Left renal cortex interstitium (tissue), 4 donors: ENCODE results near the gene USH2A. TPM values are rescaled to one million over a fixed set of nuclear protein-coding genes. Genes with fewer than 3 reads are reported as not detected.
"Not testable (repeated sequence)": the region's sequence is repeated elsewhere in the genome, so short reads cannot be mapped to it uniquely, and the experiment has no call there.

Source experiments
- DNase-seq, 4 donors: peaks; one replicate each; pipeline ENCODE4 v3.0.0-alpha.2; 2013; ENCODE audit warnings: low read depth in 4 of 4, low spot score in 2 of 4, missing footprints in 1 of 4
- polyA plus RNA-seq, 4 donors: library from polyadenylated mRNA; unstranded; fragments of 120-200 nt; gene quantifications; one replicate each; pipeline ENCODE4 v1.2.1, GENCODE V29; 2013; ENCODE audit not compliant: insufficient read length in 4 of 4

Gene USH2A
- polyA plus RNA-seq, 4 donors = 0.13 to 0.42 (median 0.37) TPM

- DNase-seq = no peak
These were observed 365.3 kb downstream of the USH2A start for GRCh38 chr1:216057947-216058346.

- no peak for DNase-seq
These were observed 366.2 kb downstream of the USH2A start for GRCh38 chr1:216057063-216057462.

- no peak for DNase-seq
These were observed 368.2 kb downstream of the USH2A start for GRCh38 chr1:216055004-216055403.

GRCh38 chr1:216054600-216054999 lies 368.6 kb downstream of the USH2A start:
- no peak for DNase-seq

- DNase-seq = no peak
These were observed 372.2 kb downstream of the USH2A start for GRCh38 chr1:216051071-216051470.

- no peak for DNase-seq
These were observed 373.4 kb downstream of the USH2A start for GRCh38 chr1:216049741-216050430.

GRCh38 chr1:216047811-216048572 lies 375.3 kb downstream of the USH2A start:
- no peak for DNase-seq

- DNase-seq = no peak
These were observed 376.9 kb downstream of the USH2A start for GRCh38 chr1:216046336-216046735.

GRCh38 chr1:216045400-216045799 lies 377.8 kb downstream of the USH2A start:
- no peak for DNase-seq

- no peak for DNase-seq
These were observed 378.7 kb downstream of the USH2A start for GRCh38 chr1:216044538-216044937.

GRCh38 chr1:216034506-216034905 lies 388.7 kb downstream of the USH2A start:
- DNase-seq = no peak

- no peak for DNase-seq
These were observed 390.2 kb downstream of the USH2A start for GRCh38 chr1:216032961-216033614.

GRCh38 chr1:216032284-216032683 lies 391.0 kb downstream of the USH2A start:
- no peak for DNase-seq

- no peak for DNase-seq
These were observed 394.6 kb downstream of the USH2A start for GRCh38 chr1:216028631-216029030.

- no peak for DNase-seq
These were observed 398.7 kb downstream of the USH2A start for GRCh38 chr1:216024546-216024945.

GRCh38 chr1:216020743-216021345 lies 402.4 kb downstream of the USH2A start:
- no peak for DNase-seq

GRCh38 chr1:216015116-216015515 lies 408.1 kb downstream of the USH2A start:
- peak in 2 of 4 donors; percentile 5 to 13 for DNase-seq

GRCh38 chr1:216014086-216014485 lies 409.2 kb downstream of the USH2A start:
- no peak for DNase-seq

GRCh38 chr1:216009456-216009855 lies 413.8 kb downstream of the USH2A start:
- DNase-seq = not testable (repeated sequence)

- DNase-seq = no peak
These were observed 417.3 kb downstream of the USH2A start for GRCh38 chr1:216005916-216006315.

GRCh38 chr1:215992620-215993019 lies 430.6 kb downstream of the USH2A start:
- peak in 3 of 4 donors; percentile 1 to 20 (median 3) for DNase-seq
